HepG2 (cell line): ENCODE data around the gene CTDP1.

Experiments
- CBX5 ChIP-seq: sonication (generic); formaldehyde crosslinking; IDR thresholded peaks from 2 replicates; pipeline ENCODE4 v1.4.0; 2020; ENCODE audit warnings: missing genetic modification reagents, borderline replicate concordance
- CTCF ChIP-seq: sonication (generic); formaldehyde crosslinking; IDR thresholded peaks from 2 replicates; pipeline ENCODE4 v1.5.0; 2020; ENCODE audit warnings: mild to moderate bottlenecking, missing genetic modification reagents, moderate library complexity
- HES4 ChIP-seq: sonication (generic); formaldehyde crosslinking; IDR thresholded peaks from 2 replicates; pipeline ENCODE4 v1.9.0; 2021; ENCODE audit warnings: mild to moderate bottlenecking, missing genetic modification reagents, borderline replicate concordance
- MYC ChIP-seq: sonication (generic); formaldehyde crosslinking; IDR thresholded peaks from 2 replicates; pipeline ENCODE4 v1.9.0; 2021; ENCODE audit warnings: missing genetic modification reagents, borderline replicate concordance
- NBN ChIP-seq: fragments of 450-650 bp; conservative IDR thresholded peaks from 2 replicates; pipeline ENCODE4 v1.6.1; 2017
- PCBP2 ChIP-seq: fragments of 200-400 bp; formaldehyde crosslinking; optimal IDR thresholded peaks from 2 replicates; pipeline ENCODE3; 2018; ENCODE audit warnings: low read length, low read depth; ENCODE audit not compliant: poor library complexity, severe bottlenecking
- PHF5A ChIP-seq: IDR thresholded peaks from one replicate; pipeline ENCODE4 v1.6.1; 2018; ENCODE audit warnings: low read depth, missing genetic modification reagents; ENCODE audit not compliant: unreplicated experiment
- POLR2AphosphoS5 ChIP-seq: IDR thresholded peaks from 2 replicates; pipeline ENCODE4 v1.6.1; 2012; ENCODE audit warnings: low read depth, low read length
- YY1 ChIP-seq: IDR thresholded peaks from 2 replicates; pipeline ENCODE4 v1.6.1; 2011; ENCODE audit warnings: low read length, low read depth, moderate library complexity, mild to moderate bottlenecking; ENCODE audit not compliant: insufficient read depth, insufficient replicate concordance
- ZBTB7A ChIP-seq: sonication (generic); formaldehyde crosslinking; IDR thresholded peaks from 2 replicates; pipeline ENCODE4 v1.8.0; 2022; ENCODE audit warnings: mild to moderate bottlenecking, missing genetic modification reagents
- ZNF24 ChIP-seq: fragments of 450-650 bp; IDR thresholded peaks from 2 replicates; pipeline ENCODE4 v1.6.1; 2017; ENCODE audit warnings: antibody characterized with exemption, mild to moderate bottlenecking
- ZNF260 ChIP-seq: sonication (generic); formaldehyde crosslinking; IDR thresholded peaks from 2 replicates; pipeline ENCODE4 v1.4.0; 2020; ENCODE audit warnings: missing genetic modification reagents, low read depth, mild to moderate bottlenecking, borderline replicate concordance
- ZNF263 ChIP-seq: sonication (generic); formaldehyde crosslinking; IDR thresholded peaks from 2 replicates; pipeline ENCODE4 v1.4.0; 2020; ENCODE audit warnings: missing genetic modification reagents
- ZNF292 ChIP-seq: sonication (generic); formaldehyde crosslinking; IDR thresholded peaks from 2 replicates; pipeline ENCODE4 v1.8.1; 2022; ENCODE audit warnings: mild to moderate bottlenecking, low read depth, missing genetic modification reagents, borderline replicate concordance

GRCh38 chr18:79741362-79741700 is 61.7 kb downstream of the CTDP1 start:
- no peak for TF ChIP-seq CBX5 (CRISPR knock-in tag)
- TF ChIP-seq ZNF260 (CRISPR knock-in tag) = no peak
- TF ChIP-seq CTCF (CRISPR knock-in tag) = no peak
- no peak for TF ChIP-seq POLR2AphosphoS5
- TF ChIP-seq YY1 = no peak
- TF ChIP-seq NBN = no peak
- TF ChIP-seq MYC (CRISPR knock-in tag) = no peak
- TF ChIP-seq ZNF292 = no peak
- no peak for TF ChIP-seq ZNF24
- no peak for TF ChIP-seq PCBP2
- TF ChIP-seq HES4 (CRISPR knock-in tag) = no peak
- TF ChIP-seq ZBTB7A (CRISPR knock-in tag) = no peak
- no peak for TF ChIP-seq PHF5A (CRISPR knock-in tag)
- TF ChIP-seq ZNF263 (CRISPR knock-in tag) = no peak
